ENCODE data around the gene CDHR3. TPM values are rescaled to one million over a fixed set of nuclear protein-coding genes. Genes with fewer than 3 reads are reported as not detected.

Gene CDHR3
- total and polyA plus RNA-seq, 9 of the 15 experiments (the other 6 are each of a cell fraction or from before 2014, with no cell fraction given): 0.03 to 0.66 (median 0.24) TPM; not detected in 1

- FAIRE-seq (no peak), DNase-seq (ENCODE audit: extremely low read depth in 1 of 4, low spot score in 3 of 4) (no peak), ATAC-seq (no peak)
- Histone ChIP-seq H3K79me2 (ENCODE audit: control insufficient read depth, insufficient read depth, low read length) (no peaks in the 10 kb centered on the region), H3K4me1 (replicated peaks in 1 of 2; ENCODE audit: control insufficient read depth in 2 of 2, insufficient read depth in 2 of 2, low read length in 2 of 2) (peaks cover 0 to 4% of the 10 kb centered on the region in 2 experiments; a peak in 1 of 5 replicates), H4K20me1 (replicated peaks; ENCODE audit: control insufficient read depth, insufficient read depth, low read length) (peaks cover 7% of the 10 kb centered on the region; the same call in 1 of the 2 replicates), H3K27ac (ENCODE audit: extremely low read depth, low read depth, low read length) (no peak overlapping the region), H3K4me3 (no peak overlapping the region), H3K9ac (ENCODE audit: insufficient read depth in 1 of 2, low read depth in 2 of 2, low read length in 2 of 2) (no peak overlapping the region), H2AFZ (ENCODE audit: low read depth, low read length) (no peak overlapping the region), H3K9me3 (replicated peaks; ENCODE audit: control insufficient read depth, insufficient read depth, low read depth, low read length) (0 out of 2 replicates have a peak, but pooled peaks cover 2% of the 10 kb centered on the region), H3K36me3 (ENCODE audit: control insufficient read depth, insufficient read depth, low read length) (no peaks in the 10 kb centered on the region), H3K9me1 (ENCODE audit: control insufficient read depth, insufficient read depth, low read length) (no peaks in the 10 kb centered on the region), H3K4me2 (ENCODE audit: insufficient read depth, low read length) (no peak overlapping the region), H3K27me3 (ENCODE audit: control insufficient read depth in 2 of 2, insufficient read depth in 2 of 2, low read length in 2 of 2) (peaks cover 52 to 65% of the 10 kb centered on the region in 2 experiments)
- intact Hi-C loops (cut with micrococcal nuclease): no loop called here
- TF ChIP-seq DNMT1 (IDR thresholded peaks at IDR 0.05) (no peak), TARDBP (IDR thresholded peaks at IDR 0.05) (no peak), MCM3 (IDR thresholded peaks at IDR 0.05) (no peak), TCF15 (CRISPR knock-in tag; IDR thresholded peaks at IDR 0.05) (no peak), MEF2A (IDR thresholded peaks at IDR 0.05; ENCODE audit: control insufficient read depth, low read depth, low read length) (no peak), HIVEP1 (CRISPR knock-in tag; IDR thresholded peaks at IDR 0.05) (no peak), KLF10 (CRISPR knock-in tag; IDR thresholded peaks at IDR 0.05) (no peak), ZZZ3 (IDR thresholded peaks at IDR 0.05) (no peak), LARP7 (IDR thresholded peaks at IDR 0.05) (no peak), ARHGAP35 (IDR thresholded peaks at IDR 0.05; ENCODE audit: partially characterized antibody) (no peak), NCOR1 (IDR thresholded peaks at IDR 0.05) (no peak), EZH2 (IDR thresholded peaks at IDR 0.05; ENCODE audit: borderline replicate concordance, low read depth, low read length) (no peak), CREBBP (IDR thresholded peaks at IDR 0.05; ENCODE audit: low read depth, low read length) (no peak), HMG20A (CRISPR knock-in tag; conservative IDR thresholded peaks at IDR 0.05) (no peak), NFRKB (IDR thresholded peaks at IDR 0.05; ENCODE audit: low read depth) (no peak), MAZ (CRISPR knock-in tag; conservative IDR thresholded peaks at IDR 0.05 in 1 of 2, IDR thresholded peaks at IDR 0.05 in 1 of 2) (no peak), VEZF1 (CRISPR knock-in tag; IDR thresholded peaks at IDR 0.05) (no peak), ATF4 (CRISPR knock-in tag; IDR thresholded peaks at IDR 0.05) (no peak), MECOM (CRISPR knock-in tag; IDR thresholded peaks at IDR 0.05) (no peak), DIDO1 (tag; IDR thresholded peaks at IDR 0.05; ENCODE audit: low read depth) (no peak)
- ChIA-PET CTCF (ENCODE audit: low intra/inter-chr PET ratio) (interaction anchor here (0.8 to 1.0 kb wide), 2 partner anchors 107 to 282 kb away, joined by 3 to 7 read pairs; no protein-coding TSS in a partner anchor), POLR2A (interaction anchor here (0.6 to 0.8 kb wide), 4 partner anchors 10 to 392 kb away, joined by 3 to 6 read pairs (median 3); no protein-coding TSS in a partner anchor)
- in situ Hi-C loops (cut with MboI): no loop called here
- 3% methylated on average over 5 of the region's 5 CpGs for WGBS (ENCODE audit: insufficient coverage, low coverage, missing lambda C conversion rate)
- no TSS peak for BruUV-seq (replicated peaks)
Measured at GRCh38 chr7:106047184-106047583, 84.1 kb downstream of the CDHR3 start.

Measured in K562 (cell line).